SH-SY5Y (cell line): ENCODE data around the gene DNAJC5G.

Experiments used
- GATA2 ChIP-seq: IDR thresholded peaks from 2 replicates; pipeline ENCODE4 v1.6.1; 2011; ENCODE audit warnings: mild to moderate bottlenecking, low read depth, low read length
- GATA3 ChIP-seq: IDR thresholded peaks from 2 replicates; pipeline ENCODE4 v1.6.1; 2011; ENCODE audit warnings: low read depth, mild to moderate bottlenecking, low read length, moderate library complexity

GRCh38 chr2:27249159-27249890 is 25.9 kb upstream of the DNAJC5G start:
- TF ChIP-seq GATA2 (no peak), GATA3 (no peak)
